ENCODE results near the gene CLDN5. TPM values are rescaled to one million over a fixed set of nuclear protein-coding genes. Genes with fewer than 3 reads are reported as not detected.

CLDN5 gene, protein sequence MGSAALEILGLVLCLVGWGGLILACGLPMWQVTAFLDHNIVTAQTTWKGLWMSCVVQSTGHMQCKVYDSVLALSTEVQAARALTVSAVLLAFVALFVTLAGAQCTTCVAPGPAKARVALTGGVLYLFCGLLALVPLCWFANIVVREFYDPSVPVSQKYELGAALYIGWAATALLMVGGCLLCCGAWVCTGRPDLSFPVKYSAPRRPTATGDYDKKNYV
- not detected in 2 replicates for total RNA-seq

DNA sequence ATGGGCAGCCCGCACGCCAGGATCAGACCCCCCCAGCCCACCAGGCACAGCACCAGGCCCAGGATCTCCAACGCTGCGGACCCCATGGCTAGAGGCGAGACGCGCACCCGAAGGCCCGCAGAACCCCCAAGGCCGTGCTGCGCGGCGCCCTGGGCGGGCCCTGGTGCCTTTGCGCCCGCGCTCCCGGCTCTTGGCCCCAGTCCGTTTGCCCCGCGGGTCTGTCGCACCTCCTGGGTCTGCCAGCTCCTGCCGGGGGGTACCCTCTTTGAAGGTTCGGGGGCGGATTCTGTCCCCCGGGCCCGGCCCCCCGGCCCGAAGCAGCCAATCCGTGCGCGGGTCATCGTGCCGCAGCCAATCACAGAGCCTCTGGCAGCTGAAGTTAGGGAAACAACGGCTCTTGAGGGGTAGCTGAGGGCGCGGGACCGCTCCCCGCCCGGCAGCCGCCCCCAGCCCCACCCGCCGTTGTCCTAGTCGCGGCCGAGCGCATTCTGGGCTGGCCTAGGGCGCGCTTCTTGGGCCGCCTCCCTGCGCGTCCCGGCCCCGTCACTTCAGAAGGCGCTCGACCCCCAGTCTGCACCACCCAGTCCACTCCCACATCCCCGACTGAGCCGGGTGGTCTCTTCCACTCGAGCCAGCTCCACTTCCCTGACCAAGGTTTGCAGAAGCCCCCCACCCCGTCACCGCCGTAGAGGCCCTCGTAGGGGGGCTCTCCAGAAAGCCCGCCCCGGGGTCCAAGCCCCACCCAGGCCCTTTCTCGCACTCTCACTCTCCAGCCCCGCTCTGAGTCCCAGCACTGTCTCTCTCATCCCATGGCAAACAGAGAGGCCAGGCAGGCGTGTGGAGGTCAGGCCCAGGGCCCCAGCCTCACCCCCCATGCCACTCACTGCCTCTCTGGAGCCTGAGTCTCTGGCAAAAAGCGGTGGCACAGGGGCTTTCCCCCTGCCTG lies at the start of gene CLDN5:
Gene CLDN5 (minus strand): TSS at position 241 of the 946 bp plus-strand sequence. CDS start 155 bp downstream, at position 86.

DNA sequence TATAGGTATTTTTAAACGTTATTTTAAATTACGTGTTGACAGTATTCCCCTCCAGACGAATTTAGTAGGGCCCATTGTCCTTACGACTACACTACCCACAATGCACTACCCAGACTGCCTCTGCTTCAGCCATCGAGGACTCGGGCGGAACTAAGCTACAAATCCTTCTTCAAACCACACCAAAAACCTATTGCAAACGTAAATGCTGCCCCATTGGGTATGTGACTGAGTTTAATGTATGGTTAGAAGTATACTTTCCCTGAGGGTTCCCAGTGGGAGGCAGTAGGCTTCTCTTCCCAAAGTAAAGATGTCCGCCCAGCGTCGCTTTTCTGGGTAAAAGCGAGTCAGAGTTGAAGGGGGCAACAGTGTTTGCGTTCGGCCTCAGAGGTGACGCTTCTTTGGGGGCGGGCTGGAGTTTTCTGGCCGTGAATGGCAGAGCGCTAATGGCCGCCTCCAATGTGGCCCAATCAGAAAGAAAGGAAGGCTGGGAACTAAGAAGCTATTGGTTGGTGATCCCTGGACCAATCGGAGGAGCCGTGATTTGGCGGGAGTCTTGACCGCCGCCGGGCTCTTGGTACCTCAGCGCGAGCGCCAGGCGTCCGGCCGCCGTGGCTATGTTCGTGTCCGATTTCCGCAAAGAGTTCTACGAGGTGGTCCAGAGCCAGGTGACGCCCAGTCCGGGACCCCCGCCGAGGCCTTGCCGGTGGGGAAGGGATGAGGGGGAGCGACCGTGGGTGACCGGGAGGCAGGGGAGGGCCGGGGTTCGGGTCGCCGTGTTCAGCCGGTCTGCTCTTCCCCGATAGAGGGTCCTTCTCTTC lies 44.6 kb downstream of the CLDN5 start, which contains the start of gene CDC45:
Gene CDC45 (plus strand): TSS at position 566 of the 818 bp plus-strand sequence. CDS start 49 bp downstream, at position 615.

DNA sequence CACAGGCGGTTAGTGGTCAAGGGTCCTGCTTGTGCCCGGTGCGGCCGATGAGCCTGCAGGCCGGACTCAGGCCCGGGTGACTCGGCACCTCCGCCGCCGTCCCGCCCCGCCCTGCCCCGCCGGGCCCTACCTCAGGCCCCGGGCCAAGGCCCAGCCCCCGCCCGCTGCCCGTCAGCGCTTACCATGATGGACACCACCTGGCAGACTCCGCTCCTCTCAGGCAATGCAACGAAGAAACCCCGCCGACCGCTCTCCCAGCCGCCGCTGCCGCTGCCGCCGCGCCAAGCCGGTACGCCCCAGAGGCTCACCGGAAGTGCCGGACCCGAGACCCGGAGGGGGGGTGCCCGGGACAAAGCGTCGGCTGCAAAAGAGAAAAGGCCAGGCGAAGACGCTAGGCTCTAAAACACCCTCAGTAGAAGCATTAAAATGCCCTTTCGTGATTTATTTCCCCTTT lies 45.3 kb downstream of the CLDN5 start, which contains the start of gene UFD1:
Gene UFD1 (minus strand): TSS at position 293 of the 454 bp plus-strand sequence. CDS start 108 bp downstream, at position 185.

Other genes with a start within 250 kb of the CLDN5 start
- 7.5 and 8.6 TPM in 2 replicates for gene CLTCL1, start 232.7 kb downstream of the CLDN5 start, total RNA-seq
- gene HIRA, start 92.7 kb downstream of the CLDN5 start, total RNA-seq, result 22.7 and 22.8 TPM in 2 replicates
- 20.9 and 25.6 TPM in 2 replicates for gene MRPL40, start 91.9 kb downstream of the CLDN5 start, total RNA-seq
- gene C22orf39, start 76.7 kb downstream of the CLDN5 start, total RNA-seq, result 10.2 and 15.3 TPM in 2 replicates
- gene UFD1, start 45.2 kb downstream of the CLDN5 start, total RNA-seq, result 38.9 and 39.1 TPM in 2 replicates
- gene CDC45, start 44.5 kb downstream of the CLDN5 start, total RNA-seq, result 0.36 and 1.1 TPM in 2 replicates
- gene SEPTIN5, start 190.1 kb upstream of the CLDN5 start, total RNA-seq, result 43.6 and 47.7 TPM in 2 replicates
- gene GP1BB, start 199.1 kb upstream of the CLDN5 start, total RNA-seq, result 4.3 and 5.0 TPM in 2 replicates
- 0.16 TPM in 1 of 2 replicates, not detected in the other for gene TBX1, start 236.4 kb upstream of the CLDN5 start, total RNA-seq

All from hair follicle dermal papilla cell (primary cell).